Measurements from ENCODE around the gene GRK3.
"Not testable (repeated sequence)": the region's sequence is repeated elsewhere in the genome, so short reads cannot be mapped to it uniquely, and the experiment has no call there.

- not testable (repeated sequence) for TF ChIP-seq SUZ12 (IDR thresholded peaks at IDR 0.05); ELF4 (IDR thresholded peaks at IDR 0.05); FOXK2 (IDR thresholded peaks at IDR 0.05); PKNOX1 (IDR thresholded peaks at IDR 0.05); NFRKB (IDR thresholded peaks at IDR 0.05); HDGF (IDR thresholded peaks at IDR 0.05; ENCODE audit: borderline replicate concordance); TARDBP (IDR thresholded peaks at IDR 0.05); L3MBTL2 (conservative IDR thresholded peaks at IDR 0.05); SP1 (IDR thresholded peaks at IDR 0.05); ZNF384 (IDR thresholded peaks at IDR 0.05)
These were observed 34.8 kb upstream of the GRK3 start for GRCh38 chr22:25529541-25530137.
